Activated CD4-positive, alpha-beta T cell treated with anti-CD3 and anti-CD28 coated beads, Interleukin-2, amount 10 ng/mL, durations not matched to agents 7 days and 5 days (primary cell): Measurements from ENCODE around the gene LTBP4. TPM values are rescaled to one million over a fixed set of nuclear protein-coding genes. Genes with fewer than 3 reads are reported as not detected.
"Not testable (repeated sequence)": the region's sequence is repeated elsewhere in the genome, so short reads cannot be mapped to it uniquely, and the experiment has no call there.

Experiments
- CTCF ChIA-PET: fragments of 350-600 bp; sonication (Branson Sonifier 250); formaldehyde crosslinking; loops from one replicate; lab custom pipeline; 2021; ENCODE audit warnings: antibody characterized with exemption; lab: Charles Lee
- POLR2A ChIA-PET: fragments of 350-600 bp; sonication (Branson Sonifier 250); formaldehyde crosslinking; loops from one replicate; lab custom pipeline; 2021; ENCODE audit warnings: antibody characterized with exemption; lab: Charles Lee
- DNase-seq: peaks from one replicate; pipeline ENCODE4 v3.0.0-alpha.2; 2020
- H3K27ac Mint-ChIP-seq: one replicate; pipeline ENCODE4 v1.8.0; 2021; ENCODE audit warnings: mild to moderate bottlenecking, moderate library complexity, mixed read lengths
- H3K27me3 Mint-ChIP-seq: one replicate; pipeline ENCODE4 v1.8.0; 2021; ENCODE audit warnings: mixed read lengths
- H3K36me3 Mint-ChIP-seq: one replicate; pipeline ENCODE4 v1.8.0; 2021; ENCODE audit warnings: low read depth, mixed read lengths
- H3K4me1 Mint-ChIP-seq: one replicate; pipeline ENCODE4 v1.8.0; 2021; ENCODE audit warnings: mixed read lengths
- H3K4me3 Mint-ChIP-seq: one replicate; pipeline ENCODE4 v1.8.0; 2021; ENCODE audit warnings: mild to moderate bottlenecking, moderate library complexity, mixed read lengths
- H3K9me3 Mint-ChIP-seq: one replicate; pipeline ENCODE4 v1.8.0; 2021; ENCODE audit warnings: mixed read lengths
- total RNA-seq, 2 experiments: library from RNA; stranded (reverse); gene quantifications; one replicate each; pipeline ENCODE4 v1.2.3, GENCODE V29; 2021

LTBP4 gene
- total RNA-seq, 2 experiments from 2014 or later, result 71.3 to 75.7 TPM

DNA sequence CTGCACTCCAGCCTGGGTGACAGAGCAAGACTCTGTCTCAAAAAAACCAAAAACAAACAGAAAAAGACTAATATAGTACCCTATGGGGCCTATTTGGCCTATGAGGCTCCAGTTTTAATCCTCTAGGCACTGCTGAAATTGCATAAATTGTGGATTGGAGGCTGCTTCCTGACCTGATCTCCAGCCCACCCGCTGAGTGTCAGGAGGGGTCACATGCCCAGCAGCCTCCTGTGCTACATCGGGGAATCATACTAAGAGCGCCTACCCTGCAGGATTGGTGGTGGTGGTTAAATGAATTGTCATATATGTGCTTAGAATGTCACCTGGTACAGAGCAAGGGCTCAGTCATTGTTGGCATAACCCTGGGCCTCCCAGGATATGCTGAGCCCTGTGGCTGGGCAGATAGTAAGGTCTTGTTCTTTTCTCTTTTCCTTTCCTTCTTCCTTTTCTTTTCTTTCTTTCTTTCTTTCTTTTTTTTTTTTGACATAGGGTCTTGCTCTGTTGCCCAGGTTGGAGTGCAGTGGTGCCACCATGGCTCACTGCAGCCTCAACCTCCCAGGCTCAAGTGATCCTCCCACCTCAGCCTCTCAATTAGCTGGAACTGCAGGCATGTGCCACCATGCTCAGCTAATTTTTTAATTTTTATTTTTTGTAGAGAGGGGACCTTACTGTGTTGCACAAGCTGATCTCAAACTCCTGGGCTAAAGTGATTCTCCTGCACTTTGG lies 31.3 kb downstream of the LTBP4 start:
- ChIA-PET POLR2A (no interaction called here), CTCF (interaction anchor here (2.7 to 2.9 kb wide), 2 partner anchors 13 to 28 kb away, joined by 12 to 36 read pairs; no protein-coding TSS in a partner anchor)
- no peak for DNase-seq
- Mint-ChIP-seq H3K4me3 (no peak overlapping the region), H3K4me1 (peaks cover 15% of the 10 kb centered on the region), H3K27me3 (peaks cover 7% of the 10 kb centered on the region), H3K27ac (no peak overlapping the region), H3K9me3 (no peaks in the 10 kb centered on the region), H3K36me3 (peaks cover 6% of the 10 kb centered on the region)

DNA sequence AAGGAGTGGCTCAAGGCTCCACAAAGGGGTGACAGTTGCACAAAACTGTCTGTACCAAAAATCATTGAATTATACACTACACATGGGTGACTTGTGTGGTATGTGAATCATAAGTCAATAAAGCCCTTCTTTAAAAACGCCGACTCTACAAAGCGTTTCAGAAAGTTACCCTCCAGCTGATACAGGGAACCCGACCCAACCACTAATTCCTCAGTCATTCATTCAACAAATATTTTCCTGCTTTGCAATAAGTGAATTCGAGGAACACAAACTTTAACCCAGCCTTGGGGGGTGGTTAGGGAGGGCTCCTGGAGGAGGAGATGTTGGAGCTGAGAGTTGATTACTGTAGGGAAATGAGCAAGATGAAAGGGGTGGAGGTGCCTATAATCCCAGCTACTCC lies 32.0 kb downstream of the LTBP4 start:
- DNase-seq, result no peak
- Mint-ChIP-seq H3K4me3 (no peak overlapping the region), H3K36me3 (peaks cover 6% of the 10 kb centered on the region), H3K27ac (no peak overlapping the region), H3K9me3 (no peaks in the 10 kb centered on the region), H3K4me1 (peaks cover 15% of the 10 kb centered on the region), H3K27me3 (peaks cover 7% of the 10 kb centered on the region)
- CTCF ChIA-PET, result interaction anchor here (0.9 to 2.9 kb wide), 5 partner anchors 9 to 92 kb away, joined by 6 to 36 read pairs (median 12); no protein-coding TSS in a partner anchor
- POLR2A ChIA-PET, result no interaction called here

- no peak overlapping the region for H3K27ac Mint-ChIP-seq
- ChIA-PET CTCF (interaction anchor here (1.1 kb wide), 1 partner anchor 170 kb away, joined by 5 read pairs; no protein-coding TSS in a partner anchor), POLR2A (no interaction called here)
- no peak overlapping the region for H3K4me3 Mint-ChIP-seq
- H3K4me1 Mint-ChIP-seq, result peaks cover 13% of the 10 kb centered on the region
- DNase-seq, result no peak
- H3K36me3 Mint-ChIP-seq, result no peaks in the 10 kb centered on the region
- no peaks in the 10 kb centered on the region for H3K9me3 Mint-ChIP-seq
- H3K27me3 Mint-ChIP-seq, result peaks cover 7% of the 10 kb centered on the region
Observed at GRCh38 chr19:40638327-40638726, 37.2 kb downstream of the LTBP4 start.

GRCh38 chr19:40639638-40639982 lies 38.4 kb downstream of the LTBP4 start:
- Mint-ChIP-seq H3K4me3 (no peak overlapping the region), H3K9me3 (no peaks in the 10 kb centered on the region)
- POLR2A ChIA-PET, result no interaction called here

GRCh38 chr19:40640744-40641143 lies 39.6 kb downstream of the LTBP4 start:
- H3K36me3 Mint-ChIP-seq, result no peaks in the 10 kb centered on the region
- ChIA-PET POLR2A (no interaction called here), CTCF (no interaction called here)
- H3K27me3 Mint-ChIP-seq, result peaks cover under 1% of the 10 kb centered on the region
- no peak for DNase-seq
- peak overlapping the region; percentile 41 for H3K27ac Mint-ChIP-seq
- no peaks in the 10 kb centered on the region for H3K9me3 Mint-ChIP-seq
- H3K4me3 Mint-ChIP-seq, result no peak overlapping the region
- H3K4me1 Mint-ChIP-seq, result peaks cover 10% of the 10 kb centered on the region

More at GRCh38 chr19:40639638-40639982, 38.4 kb downstream of the LTBP4 start:
- DNase-seq, result no peak
- Mint-ChIP-seq H3K27me3 (peaks cover 7% of the 10 kb centered on the region), H3K36me3 (no peaks in the 10 kb centered on the region), H3K4me1 (peaks cover 11% of the 10 kb centered on the region), H3K27ac (no peak overlapping the region)
- CTCF ChIA-PET, result no interaction called here

- DNase-seq, result no peak
- Mint-ChIP-seq H3K36me3 (no peaks in the 10 kb centered on the region), H3K27me3 (peaks cover 2% of the 10 kb centered on the region), H3K27ac (no peak overlapping the region), H3K4me3 (no peak overlapping the region), H3K9me3 (no peaks in the 10 kb centered on the region), H3K4me1 (peaks cover 12% of the 10 kb centered on the region)
- POLR2A ChIA-PET, result no interaction called here
- CTCF ChIA-PET, result no interaction called here
Observed at GRCh38 chr19:40641281-40641680, 40.1 kb downstream of the LTBP4 start.

DNA sequence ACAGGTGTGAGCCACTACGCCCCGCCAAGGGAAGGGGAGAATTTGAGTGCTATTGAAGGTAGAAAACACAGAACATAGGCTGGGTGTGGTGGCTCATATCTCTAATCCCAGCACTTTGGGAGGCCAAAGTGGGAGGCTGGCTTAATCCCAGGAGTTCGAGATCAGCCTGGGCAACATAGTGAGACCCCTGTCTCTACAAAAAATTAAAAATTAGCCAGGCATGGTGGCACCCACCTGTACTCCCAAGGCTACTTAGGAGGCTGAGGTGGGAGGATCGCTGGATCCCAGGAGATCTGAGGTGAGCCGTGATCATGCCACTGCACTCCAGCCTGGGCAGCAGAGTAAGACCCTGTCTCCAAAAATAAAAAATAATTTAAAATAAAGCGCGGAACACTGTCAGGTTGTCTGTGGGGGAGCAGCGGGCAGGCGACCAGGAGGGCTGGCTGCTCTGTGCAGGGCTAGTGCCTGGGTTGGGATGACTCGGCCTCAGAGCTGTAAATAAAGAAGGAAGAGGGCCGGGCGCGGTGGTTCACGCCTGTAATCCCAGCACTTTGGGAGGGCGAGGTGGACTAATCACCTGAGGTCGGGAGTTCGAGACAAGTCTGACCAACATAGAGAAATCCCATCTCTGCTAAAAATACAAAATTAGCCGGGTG lies 41.0 kb downstream of the LTBP4 start:
- Mint-ChIP-seq H3K27ac (no peak overlapping the region), H3K4me1 (peaks cover 12% of the 10 kb centered on the region), H3K27me3 (peaks cover 8% of the 10 kb centered on the region), H3K4me3 (no peak overlapping the region), H3K36me3 (no peaks in the 10 kb centered on the region), H3K9me3 (no peaks in the 10 kb centered on the region)
- CTCF ChIA-PET, result no interaction called here
- POLR2A ChIA-PET, result no interaction called here
- no peak for DNase-seq

- DNase-seq, result no peak
- no peaks in the 10 kb centered on the region for H3K9me3 Mint-ChIP-seq
- no peak overlapping the region for H3K4me3 Mint-ChIP-seq
- H3K27ac Mint-ChIP-seq, result no peak overlapping the region
- CTCF ChIA-PET, result interaction anchor here (5.0 kb wide), 1 partner anchor 9 kb away, joined by 36 read pairs; no protein-coding TSS in a partner anchor
- no peaks in the 10 kb centered on the region for H3K36me3 Mint-ChIP-seq
- H3K27me3 Mint-ChIP-seq, result peaks cover 8% of the 10 kb centered on the region
- POLR2A ChIA-PET, result interaction anchor here (0.6 kb wide), 1 partner anchor 75 kb away, joined by 3 read pairs; no protein-coding TSS in a partner anchor
- H3K4me1 Mint-ChIP-seq, result peaks cover 12% of the 10 kb centered on the region
Observed at GRCh38 chr19:40642757-40643305, 41.7 kb downstream of the LTBP4 start.

DNA sequence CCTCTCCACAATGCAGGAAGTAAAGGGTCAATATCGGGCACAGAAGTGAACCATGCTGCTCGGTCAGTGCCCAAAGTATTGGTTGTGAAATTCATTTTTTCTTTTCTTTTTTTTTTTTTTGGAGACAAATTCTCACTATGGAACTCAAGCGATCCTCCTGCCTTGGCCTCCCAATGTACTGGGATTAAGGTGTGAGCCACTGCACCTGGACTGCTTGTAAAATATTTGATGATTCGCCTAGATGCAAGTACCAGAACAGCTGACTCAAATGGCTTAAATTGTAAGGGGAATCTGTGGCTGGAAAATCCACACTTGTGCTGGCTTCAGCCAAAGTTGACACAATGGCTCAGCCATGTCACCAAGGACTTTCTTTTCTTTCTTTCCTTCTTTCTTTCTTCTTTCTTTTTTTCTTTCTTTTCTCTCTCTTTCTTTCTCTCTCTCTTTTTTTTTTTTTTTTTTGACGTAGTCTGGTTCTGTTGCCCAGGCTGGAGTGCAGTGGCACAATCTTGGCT lies 45.6 kb downstream of the LTBP4 start:
- Mint-ChIP-seq H3K36me3 (no peaks in the 10 kb centered on the region), H3K9me3 (no peaks in the 10 kb centered on the region), H3K27me3 (peaks cover 8% of the 10 kb centered on the region), H3K27ac (no peak overlapping the region), H3K4me3 (no peak overlapping the region), H3K4me1 (peaks cover 5% of the 10 kb centered on the region)
- CTCF ChIA-PET, result interaction anchor here (0.6 to 5.0 kb wide), 3 partner anchors 12 to 334 kb away, joined by 4 to 36 read pairs (median 4); no protein-coding TSS in a partner anchor
- POLR2A ChIA-PET, result no interaction called here
- no peak for DNase-seq

GRCh38 chr19:40649903-40650675 lies 48.9 kb downstream of the LTBP4 start:
- H3K4me3 Mint-ChIP-seq, H3K36me3 Mint-ChIP-seq, DNase-seq, H3K4me1 Mint-ChIP-seq, H3K9me3 Mint-ChIP-seq, H3K27me3 Mint-ChIP-seq, POLR2A ChIA-PET, H3K27ac Mint-ChIP-seq, CTCF ChIA-PET: not testable (repeated sequence)

DNA sequence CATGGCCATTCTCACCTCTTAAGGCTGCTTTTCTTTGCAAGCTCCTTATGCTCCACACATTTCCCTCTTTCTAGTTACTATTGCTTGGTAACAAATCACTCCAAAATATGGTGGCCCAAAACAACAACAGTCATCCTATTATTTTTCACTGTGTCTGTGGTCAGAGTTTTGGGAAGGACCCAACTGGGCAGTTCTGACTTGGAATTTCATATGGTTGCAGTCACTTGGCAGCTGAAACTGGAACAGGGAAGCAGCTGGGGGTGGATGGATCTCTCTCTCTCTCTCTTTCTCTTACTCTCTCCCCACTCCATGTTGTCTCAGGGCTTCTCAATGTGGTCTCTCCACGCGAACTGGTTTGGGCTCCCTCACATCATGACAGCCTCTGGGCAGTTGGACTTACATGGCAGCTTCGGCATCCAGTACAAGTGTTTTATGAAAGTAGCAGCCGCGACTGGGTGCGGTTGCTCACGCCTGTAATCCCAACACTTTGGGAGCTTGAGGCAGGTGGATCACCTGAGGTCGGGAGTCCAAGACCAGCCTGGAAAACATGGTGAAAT lies 49.7 kb downstream of the LTBP4 start:
- ChIA-PET POLR2A (no interaction called here), CTCF (interaction anchor here (0.9 kb wide), 1 partner anchor 13 kb away, joined by 3 read pairs; no protein-coding TSS in a partner anchor)
- Mint-ChIP-seq H3K9me3 (no peaks in the 10 kb centered on the region), H3K4me3 (no peak overlapping the region), H3K27ac (no peak overlapping the region), H3K4me1 (peaks cover 2% of the 10 kb centered on the region), H3K36me3 (no peaks in the 10 kb centered on the region), H3K27me3 (peaks cover 8% of the 10 kb centered on the region)
- DNase-seq, result no peak

DNA sequence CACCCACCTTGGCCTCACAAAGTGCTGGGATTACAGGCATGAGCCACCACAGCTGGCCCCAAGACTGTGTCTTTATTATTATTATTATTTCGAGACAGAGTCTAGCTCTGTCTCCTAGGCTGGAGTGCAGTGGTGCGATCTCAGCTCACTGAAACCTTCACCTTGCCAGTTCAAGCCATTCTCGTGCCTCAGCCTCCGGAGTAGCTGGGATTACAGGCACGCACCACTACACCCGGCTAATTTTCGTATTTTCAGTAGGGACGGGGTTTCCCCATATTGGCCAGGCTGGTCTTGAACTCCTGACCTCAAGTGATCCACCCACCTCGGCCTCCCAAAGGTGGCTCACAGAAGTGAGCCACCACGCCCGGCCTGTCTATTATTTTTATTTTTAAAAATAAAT lies 51.1 kb downstream of the LTBP4 start:
- H3K27ac Mint-ChIP-seq, H3K36me3 Mint-ChIP-seq, H3K27me3 Mint-ChIP-seq, POLR2A ChIA-PET, H3K9me3 Mint-ChIP-seq, H3K4me1 Mint-ChIP-seq, H3K4me3 Mint-ChIP-seq, DNase-seq: not testable (repeated sequence)
- CTCF ChIA-PET, result interaction anchor here (1.0 to 1.6 kb wide), 2 partner anchors 11 to 18 kb away, joined by 3 to 4 read pairs; no protein-coding TSS in a partner anchor
